Anterior cingulate cortex (tissue), 58 donors: ENCODE measurements around the gene UMOD.

Experiments used
- DNase-seq, 58 donors: peaks; one replicate each; lab custom pipeline; 2025; lab: John Stamatoyannopoulos, UW

UMOD gene

DNA sequence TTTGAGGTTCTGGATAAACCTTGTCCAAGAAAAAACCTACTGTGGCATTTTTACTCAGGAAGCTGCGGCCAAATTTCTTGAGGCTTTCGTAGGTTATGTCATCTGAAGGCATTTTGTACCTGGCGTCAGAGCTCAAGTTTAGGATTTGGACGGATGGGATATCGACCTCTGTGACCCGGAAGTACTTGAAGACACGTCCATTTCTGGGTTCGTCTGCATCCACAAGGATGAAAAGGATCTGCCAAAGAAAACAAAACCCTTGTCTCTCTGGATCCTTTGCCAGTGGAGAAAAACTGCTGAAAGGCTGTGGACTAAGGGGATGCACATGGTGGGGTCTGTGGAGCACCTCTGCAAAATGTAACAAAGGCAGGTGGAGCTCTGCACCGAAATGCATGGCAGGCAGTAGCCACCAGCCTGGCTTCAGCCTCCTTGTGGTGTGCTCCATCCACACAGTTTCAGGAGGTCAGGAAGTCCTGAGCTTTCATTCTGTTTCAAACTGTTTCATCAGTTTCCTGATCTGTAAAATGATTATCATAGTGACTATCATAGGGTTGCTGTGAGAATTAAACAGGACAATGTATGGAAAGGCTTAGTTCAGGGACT is 17.0 kb upstream of the UMOD start:
- no peak for DNase-seq

DNA sequence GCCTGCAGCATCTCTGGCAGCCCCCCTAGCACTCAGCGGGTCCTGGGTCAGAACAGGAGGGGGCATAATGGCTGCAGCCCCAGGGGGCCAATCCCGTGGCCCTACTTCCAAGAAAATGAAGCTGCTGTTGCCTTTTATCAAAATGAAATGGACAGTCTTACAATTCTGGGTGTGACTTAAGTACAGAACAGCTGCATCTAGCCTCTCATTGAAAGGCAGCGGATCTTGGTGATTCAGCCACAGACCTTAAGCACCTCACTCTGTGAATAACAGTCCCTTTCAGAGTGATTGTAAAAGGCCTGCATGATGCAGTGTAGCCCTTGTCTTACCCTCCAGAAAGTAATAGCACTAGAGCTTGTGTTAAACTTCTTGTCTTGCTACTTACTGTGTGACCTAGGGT is 11.5 kb upstream of the UMOD start:
- DNase-seq, result no peak

GRCh38 chr16:20363191-20363590 is 10.7 kb upstream of the UMOD start:
- DNase-seq, result no peak

DNA sequence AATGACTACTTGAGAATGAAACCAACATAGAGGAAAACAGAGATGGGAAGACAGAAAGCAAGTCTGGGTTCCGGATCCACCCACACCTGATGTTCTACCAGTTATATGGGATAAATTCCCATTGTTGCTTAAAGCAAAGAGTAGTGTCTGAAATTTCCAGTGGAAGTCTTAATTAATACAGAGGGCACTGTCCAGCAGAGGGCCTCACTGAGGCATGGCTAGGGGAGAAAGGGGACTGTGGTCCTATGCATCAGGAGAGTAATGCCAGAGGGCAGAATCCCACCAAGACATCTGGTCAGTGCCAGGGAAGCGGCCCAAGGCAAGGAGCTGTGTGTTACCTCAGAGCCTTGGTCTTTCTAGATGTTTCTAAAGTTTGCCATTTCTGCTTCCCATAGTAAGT is 7.5 kb upstream of the UMOD start:
- DNase-seq, result no peak

- DNase-seq, result no peak
Observed at GRCh38 chr16:20355114-20355782, 2.7 kb upstream of the UMOD start.

GRCh38 chr16:20353379-20353778 is 864 bp upstream of the UMOD start:
- no peak for DNase-seq

DNA sequence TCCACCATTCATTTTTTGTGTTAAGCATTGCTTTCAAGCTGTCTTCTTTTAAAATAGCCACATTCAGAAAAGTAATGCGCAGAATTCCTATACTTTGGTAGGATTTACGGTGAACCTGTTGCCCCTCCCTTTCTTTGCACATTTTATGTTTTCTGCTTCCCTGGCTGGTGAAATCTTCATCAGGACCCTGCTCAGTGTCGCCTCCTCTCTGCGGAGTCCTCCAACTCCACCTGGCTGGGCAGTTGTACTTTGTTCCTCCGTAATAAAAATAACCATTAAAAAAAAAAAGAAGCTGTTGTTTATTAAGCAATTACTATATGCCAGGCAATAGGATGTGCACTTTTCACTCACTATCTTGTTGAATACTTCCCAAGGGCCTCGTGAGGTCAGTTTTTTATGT is 2.9 kb downstream of the UMOD start:
- DNase-seq, result no peak

GRCh38 chr16:20348365-20349185 is 3.9 kb downstream of the UMOD start:
- DNase-seq, result no peak

- DNase-seq, result no peak
Observed at GRCh38 chr16:20347666-20348364, 4.7 kb downstream of the UMOD start.

DNA sequence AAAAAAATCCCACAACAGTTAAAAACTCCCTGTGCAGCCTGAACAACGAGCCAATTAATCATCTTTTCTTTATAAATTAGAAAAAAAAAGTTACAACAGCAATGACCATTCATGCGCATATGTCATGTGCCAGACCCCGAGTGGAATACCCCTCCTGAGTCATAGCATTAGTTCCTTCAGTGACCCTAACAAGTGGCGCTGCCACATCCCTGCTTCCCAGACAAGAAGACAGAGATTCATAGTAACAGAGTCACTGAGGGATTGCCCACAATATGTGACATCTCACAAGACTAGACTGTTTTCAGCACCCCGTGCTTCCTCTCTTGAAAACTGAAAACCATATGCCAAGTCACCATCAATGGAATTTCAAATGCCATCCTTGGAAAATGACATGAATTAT is 7.9 kb downstream of the UMOD start:
- DNase-seq, result no peak

- DNase-seq, result no peak
Observed at GRCh38 chr16:20339744-20340143, 12.8 kb downstream of the UMOD start.

GRCh38 chr16:20336955-20337354 is 15.6 kb downstream of the UMOD start:
- DNase-seq, result no peak

GRCh38 chr16:20334396-20334795 is 18.1 kb downstream of the UMOD start:
- DNase-seq, result no peak

DNA sequence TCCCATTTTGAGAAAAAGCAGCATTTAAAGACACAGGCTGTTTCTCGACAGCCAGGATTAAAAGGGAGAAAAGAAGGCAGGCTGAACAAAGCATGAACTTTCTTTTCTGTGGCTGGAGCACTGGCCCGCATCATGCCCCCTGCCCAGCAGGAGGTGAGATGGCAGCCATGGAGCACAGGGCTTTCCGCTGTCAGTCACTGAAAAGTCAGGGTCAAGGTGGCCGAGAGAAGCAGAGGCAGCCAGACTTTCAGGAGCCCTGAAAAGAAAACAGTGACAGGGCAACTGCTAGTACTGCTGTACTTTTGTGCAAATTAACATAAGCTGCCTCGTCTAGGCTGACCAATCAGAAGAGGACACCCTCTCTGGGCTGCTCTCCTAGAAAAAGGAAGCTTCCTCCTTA is 19.4 kb downstream of the UMOD start:
- DNase-seq, result no peak

DNA sequence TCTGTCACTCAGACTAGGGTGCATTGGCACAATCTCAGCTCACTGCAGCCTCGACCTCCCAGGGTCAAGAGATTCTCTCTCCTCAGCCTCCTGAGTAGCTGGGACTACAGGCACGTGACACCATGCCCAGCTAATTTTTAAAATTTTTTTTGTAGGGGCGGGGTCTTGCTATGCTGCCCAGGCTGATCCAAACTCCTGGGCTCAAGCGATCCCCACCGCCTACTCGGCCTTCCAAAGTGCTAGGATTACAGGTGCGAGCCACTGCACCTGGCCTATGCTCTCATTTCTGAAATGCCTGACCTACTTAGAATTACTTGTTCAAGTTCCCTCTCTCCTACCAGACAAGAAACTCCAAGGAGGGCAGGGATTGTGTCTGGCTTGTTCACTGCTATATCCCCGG is 20.1 kb downstream of the UMOD start:
- DNase-seq, result no peak

DNA sequence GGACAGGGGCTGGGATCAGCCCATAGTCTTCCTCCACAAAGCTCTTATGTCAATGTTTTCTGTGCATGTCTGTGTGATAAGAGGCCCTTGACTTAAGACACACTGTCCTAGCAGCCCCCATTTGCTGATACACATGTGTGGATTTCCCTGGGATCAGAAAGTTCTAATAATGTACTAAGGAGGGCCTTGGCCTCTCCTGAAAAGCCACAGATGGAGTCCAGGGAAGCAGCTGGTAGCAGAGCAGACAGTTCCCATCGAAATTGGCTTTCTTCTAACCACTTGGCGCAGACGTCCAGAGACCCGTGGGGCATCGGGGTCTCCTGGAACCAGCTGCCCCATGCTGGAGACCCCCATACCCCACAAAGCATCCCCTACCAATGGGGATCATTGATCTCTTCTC is 20.9 kb downstream of the UMOD start:
- no peak for DNase-seq

DNA sequence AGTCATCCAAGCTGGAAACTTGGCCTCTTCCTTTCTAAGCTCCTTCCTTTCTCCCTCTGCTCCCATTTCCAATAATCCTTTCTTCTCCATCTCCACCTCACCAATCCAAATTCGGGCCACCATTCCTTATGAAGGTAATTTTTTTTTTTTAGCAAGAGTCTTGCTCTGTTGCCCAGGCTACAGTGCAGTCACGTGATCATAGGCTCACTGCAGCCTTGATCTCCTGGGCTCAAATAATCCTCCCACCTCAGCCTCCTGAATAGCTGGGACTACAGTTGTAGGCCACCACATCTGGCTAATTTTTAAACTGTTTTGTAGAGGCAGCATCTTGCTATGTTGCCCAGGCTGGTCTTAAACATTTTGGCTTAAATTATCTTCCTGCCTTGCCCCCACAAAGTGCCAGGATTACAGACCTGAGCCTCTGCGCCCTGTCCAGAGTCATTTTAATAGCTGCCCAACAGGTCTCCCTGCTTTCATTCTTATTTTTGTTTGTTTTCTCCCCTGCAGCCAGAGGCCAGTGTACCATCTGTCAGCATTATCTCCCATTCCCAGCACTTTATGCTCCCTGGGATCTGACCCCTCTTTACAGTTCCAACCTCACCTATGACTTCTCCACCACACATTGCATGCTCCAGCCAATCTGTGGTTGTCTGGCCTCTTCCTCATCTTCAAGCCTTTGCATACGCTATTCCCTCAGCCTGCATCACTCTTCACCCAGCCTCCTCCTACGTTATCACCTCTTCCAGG is 22.9 kb downstream of the UMOD start:
- DNase-seq, result no peak

GRCh38 chr16:20327444-20328041 is 25.0 kb downstream of the UMOD start, which contains the start of gene GP2:
Gene GP2 (minus strand): TSS chr16:20327513. CDS start chr16:20326431, 1,082 bp downstream.
- no peak for DNase-seq

- no peak for DNase-seq
Observed at GRCh38 chr16:20326321-20326720, 26.2 kb downstream of the UMOD start.

- DNase-seq, result no peak
Observed at GRCh38 chr16:20325005-20325404, 27.5 kb downstream of the UMOD start.
